NCI-H1930 (cell line): Measurements from ENCODE around the gene PAK4.
"Not testable (repeated sequence)": the region's sequence is repeated elsewhere in the genome, so short reads cannot be mapped to it uniquely, and the experiment has no call there.

Experiments
- DNase-seq, 2 experiments: peaks; one replicate each; lab custom pipeline; 2025; lab: John Stamatoyannopoulos, UW

PAK4 gene

GRCh38 chr19:39130337-39131254 is 5.0 kb downstream of the PAK4 start:
- DNase-seq, result no peak

GRCh38 chr19:39131255-39131755 is 5.7 kb downstream of the PAK4 start:
- DNase-seq, result no peak

- DNase-seq, result no peak
Measured at GRCh38 chr19:39132344-39132969, 6.9 kb downstream of the PAK4 start.

GRCh38 chr19:39133431-39134270 is 8.1 kb downstream of the PAK4 start:
- no peak for DNase-seq

- DNase-seq, result no peak
Measured at GRCh38 chr19:39135701-39136100, 10.1 kb downstream of the PAK4 start.

GRCh38 chr19:39136225-39136940 is 10.8 kb downstream of the PAK4 start:
- no peak for DNase-seq

- DNase-seq, result no peak
Measured at GRCh38 chr19:39137131-39137530, 11.5 kb downstream of the PAK4 start.

GRCh38 chr19:39138221-39139211 is 12.9 kb downstream of the PAK4 start:
- DNase-seq, result no peak

- no peak for DNase-seq
Measured at GRCh38 chr19:39139305-39139874, 13.8 kb downstream of the PAK4 start.

GRCh38 chr19:39139971-39140453 is 14.4 kb downstream of the PAK4 start:
- DNase-seq, result no peak

GRCh38 chr19:39140594-39140993 is 15.0 kb downstream of the PAK4 start:
- no peak for DNase-seq

GRCh38 chr19:39141929-39142328 is 16.3 kb downstream of the PAK4 start:
- no peak for DNase-seq

GRCh38 chr19:39142630-39143029 is 17.0 kb downstream of the PAK4 start:
- no peak for DNase-seq

- DNase-seq, result not testable (repeated sequence)
Measured at GRCh38 chr19:39143757-39144289, 18.2 kb downstream of the PAK4 start.

- no peak for DNase-seq
Measured at GRCh38 chr19:39144290-39145071, 18.9 kb downstream of the PAK4 start.

GRCh38 chr19:39145180-39145953 is 19.8 kb downstream of the PAK4 start:
- DNase-seq, result no peak

- no peak for DNase-seq
Measured at GRCh38 chr19:39146091-39146490, 20.5 kb downstream of the PAK4 start.
